Measurements from ENCODE around the gene MAML3.

MAML3 gene

DNA sequence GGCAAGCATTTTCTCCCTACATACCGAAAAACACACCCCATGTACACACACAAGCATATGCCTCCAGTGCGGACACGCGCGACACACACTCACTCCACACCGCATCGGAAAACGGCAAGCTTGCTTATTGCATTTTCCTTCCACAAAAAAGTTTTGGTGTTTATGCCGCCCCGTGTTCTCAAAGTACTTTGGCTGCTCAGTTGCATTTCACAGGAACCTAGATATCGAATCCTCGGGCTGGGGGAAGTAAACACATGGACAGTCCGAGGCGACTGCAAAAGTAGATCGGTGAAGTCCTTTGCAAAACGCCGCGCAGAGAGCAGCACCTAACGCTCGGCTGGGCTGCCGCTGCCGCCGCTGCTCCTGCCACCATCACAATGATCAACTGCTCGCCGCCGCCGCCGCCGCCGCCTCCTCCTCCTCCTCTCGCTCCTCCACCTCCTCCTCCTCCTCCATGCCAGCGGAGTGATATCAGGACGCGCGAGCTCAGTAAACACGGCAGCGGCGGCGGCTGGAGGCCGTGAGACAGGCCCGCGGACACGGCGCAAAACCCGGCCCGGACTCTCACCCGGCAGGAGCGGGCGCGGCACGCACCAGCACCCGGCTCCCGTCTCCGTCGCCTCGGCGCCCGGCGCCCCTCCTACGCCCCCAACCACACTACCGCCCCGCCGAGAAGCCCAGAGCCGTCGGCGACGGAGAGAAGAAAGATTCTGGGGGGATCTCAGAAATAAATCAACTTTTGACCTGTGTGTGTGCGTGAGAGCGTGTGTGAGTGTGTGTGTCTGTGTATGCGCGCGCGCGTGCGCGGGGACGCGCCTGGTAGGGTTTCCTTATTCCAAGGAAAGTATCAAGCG, at the start of gene MAML3:
MAML3 (minus strand) TSS at position 467 of the 854 bp plus-strand sequence. CDS start 857 bp downstream, outside the sequence.
- DNase-seq (ENCODE audit: low read depth): peak; percentile 68

DNA sequence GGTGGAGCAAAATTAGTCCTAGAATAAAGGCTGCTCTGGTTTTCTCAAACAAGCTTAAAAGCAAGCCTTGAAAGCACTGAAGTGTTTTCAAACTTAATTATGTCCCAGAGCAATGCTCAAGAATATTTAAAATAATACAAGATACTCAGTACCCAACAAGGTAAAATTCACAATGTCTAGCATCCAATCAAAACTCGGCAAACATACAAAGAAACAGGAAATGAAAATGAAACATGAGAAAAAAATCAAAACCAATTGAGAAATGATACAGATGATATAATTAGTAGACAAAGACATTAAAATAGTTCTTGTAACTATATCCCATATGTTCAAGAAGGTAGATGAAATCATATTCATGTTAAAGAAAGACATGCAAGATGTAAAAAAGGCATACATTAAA, 45.0 kb upstream of the MAML3 start:
- no peak for DNase-seq (ENCODE audit: low read depth)

DNA sequence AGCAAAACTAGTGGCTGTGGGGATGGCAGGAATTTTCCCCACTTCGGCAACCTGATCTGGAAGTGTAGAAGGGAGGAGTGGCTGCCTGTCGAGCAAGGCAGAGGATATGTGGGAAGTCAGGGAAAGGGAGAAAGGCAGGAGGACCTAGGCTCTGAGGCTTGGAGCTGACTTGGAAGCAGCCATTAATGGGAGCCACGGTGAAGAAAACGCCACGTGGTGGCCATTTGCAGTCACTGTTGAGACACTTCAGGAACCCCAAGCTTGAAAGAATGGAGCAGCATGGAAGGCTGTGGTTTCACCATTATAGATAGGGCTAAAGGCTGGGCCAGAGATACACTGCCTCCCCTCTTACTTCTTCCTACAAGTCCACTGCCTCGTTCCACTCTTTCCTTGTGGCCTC, 41.8 kb upstream of the MAML3 start:
- DNase-seq (ENCODE audit: low read depth): no peak

DNA sequence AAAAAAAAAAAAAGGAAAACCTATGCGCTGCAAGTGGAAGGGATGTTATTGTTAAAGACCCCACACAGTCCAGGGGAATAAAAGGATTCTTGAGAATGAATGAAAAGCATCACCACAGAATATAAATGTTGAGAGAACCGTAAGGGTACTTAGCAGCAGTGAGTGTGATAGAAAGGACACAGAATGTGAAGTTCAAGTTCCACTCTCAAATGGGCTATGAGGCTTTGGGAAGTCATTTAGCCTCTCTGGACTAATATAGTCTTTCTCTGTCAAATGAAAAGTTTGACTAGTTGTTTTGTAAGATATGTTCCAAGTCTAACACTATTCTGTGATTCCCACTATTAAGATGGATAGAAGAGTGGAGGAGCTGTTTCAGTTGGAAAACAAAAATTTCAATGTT, 35.8 kb upstream of the MAML3 start:
- no peak for DNase-seq (ENCODE audit: low read depth)

DNA sequence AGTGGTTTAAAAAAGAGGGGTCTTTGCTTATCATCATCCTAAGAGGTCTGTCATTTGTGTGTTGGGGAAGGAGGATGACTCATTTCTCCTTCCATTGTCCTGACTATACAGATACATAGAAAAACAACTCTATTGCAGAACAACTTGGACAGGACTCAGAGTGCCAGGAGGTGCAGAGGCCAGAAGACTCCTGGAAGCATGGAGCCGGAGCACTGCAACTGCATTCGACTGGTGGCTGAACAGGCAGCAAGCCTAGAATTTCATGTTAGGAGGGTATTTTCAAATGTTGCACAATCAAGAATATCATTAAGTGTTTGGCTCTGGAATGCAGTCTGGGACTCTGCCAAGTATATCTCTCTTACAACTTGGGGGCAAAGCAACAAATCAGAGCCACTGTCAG, 35.0 kb upstream of the MAML3 start:
- DNase-seq (ENCODE audit: low read depth): peak; percentile 20

DNA sequence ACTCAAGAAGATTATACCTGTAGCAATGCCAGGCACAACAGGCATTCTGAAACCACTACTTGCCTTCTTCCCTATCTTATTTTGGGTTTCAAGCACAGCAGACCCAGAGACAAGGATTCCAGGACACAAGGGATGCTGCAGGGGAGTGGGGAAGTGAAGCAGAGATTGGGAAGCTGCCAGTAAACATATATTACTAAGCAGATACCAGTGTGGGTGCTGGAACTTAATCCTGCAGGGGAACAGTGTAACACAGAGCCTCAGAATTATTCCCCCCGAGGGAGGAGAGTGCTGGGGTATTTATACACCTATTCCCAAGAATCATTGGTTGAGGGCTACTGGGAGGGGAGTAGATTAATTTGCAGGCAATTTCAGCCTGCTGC, 33.3 kb upstream of the MAML3 start:
- no peak for DNase-seq (ENCODE audit: low read depth)

DNA sequence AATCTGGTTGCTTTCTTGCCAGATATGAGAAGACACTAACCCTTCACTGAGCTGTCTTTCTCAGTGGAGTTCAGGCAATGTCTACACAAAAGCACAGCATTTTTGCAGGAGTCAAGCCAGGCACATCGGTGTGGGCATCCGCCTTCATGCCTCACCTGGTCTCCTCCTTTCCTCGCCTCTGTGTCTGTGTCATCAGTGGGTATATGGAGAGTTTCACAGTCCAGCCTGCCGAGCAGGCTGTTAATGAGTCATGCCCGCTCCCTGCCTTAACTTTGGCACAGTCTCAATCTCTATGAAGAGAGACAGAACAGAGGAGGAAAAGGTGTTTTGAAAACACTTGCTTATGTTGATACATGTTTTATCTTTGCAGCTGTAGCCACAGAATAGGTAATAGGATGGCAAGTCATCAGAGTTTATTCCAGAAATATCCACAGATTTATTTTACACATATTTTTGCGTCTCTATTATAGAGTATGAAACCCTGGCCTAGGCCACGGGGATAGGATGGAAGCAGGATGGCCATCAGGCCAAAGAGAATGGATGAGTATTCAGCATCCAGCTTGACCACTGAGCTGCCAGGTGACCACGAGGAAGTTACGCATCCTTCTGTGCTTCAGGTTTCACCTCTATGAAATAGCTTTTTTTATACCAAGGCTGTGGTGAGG, 32.8 kb upstream of the MAML3 start:
- no peak for DNase-seq (ENCODE audit: low read depth)

DNA sequence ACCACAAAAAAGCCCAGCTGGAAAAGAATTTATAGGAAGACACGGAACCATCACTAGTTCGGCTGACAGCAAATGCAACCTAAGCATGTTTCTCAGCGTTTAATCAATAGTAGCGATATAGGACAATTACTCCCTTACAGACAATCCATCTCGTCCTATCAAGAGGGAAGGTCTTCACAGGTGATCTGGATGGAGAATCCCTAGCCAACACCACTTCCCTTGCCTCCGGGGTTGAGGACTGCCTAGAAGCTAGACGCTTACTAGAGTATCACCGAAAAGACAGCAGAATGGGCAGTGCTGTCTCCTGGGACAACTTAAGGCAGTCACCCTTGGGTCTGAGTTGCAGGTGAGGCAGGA, 32.1 kb upstream of the MAML3 start:
- no peak for DNase-seq (ENCODE audit: low read depth)

DNA sequence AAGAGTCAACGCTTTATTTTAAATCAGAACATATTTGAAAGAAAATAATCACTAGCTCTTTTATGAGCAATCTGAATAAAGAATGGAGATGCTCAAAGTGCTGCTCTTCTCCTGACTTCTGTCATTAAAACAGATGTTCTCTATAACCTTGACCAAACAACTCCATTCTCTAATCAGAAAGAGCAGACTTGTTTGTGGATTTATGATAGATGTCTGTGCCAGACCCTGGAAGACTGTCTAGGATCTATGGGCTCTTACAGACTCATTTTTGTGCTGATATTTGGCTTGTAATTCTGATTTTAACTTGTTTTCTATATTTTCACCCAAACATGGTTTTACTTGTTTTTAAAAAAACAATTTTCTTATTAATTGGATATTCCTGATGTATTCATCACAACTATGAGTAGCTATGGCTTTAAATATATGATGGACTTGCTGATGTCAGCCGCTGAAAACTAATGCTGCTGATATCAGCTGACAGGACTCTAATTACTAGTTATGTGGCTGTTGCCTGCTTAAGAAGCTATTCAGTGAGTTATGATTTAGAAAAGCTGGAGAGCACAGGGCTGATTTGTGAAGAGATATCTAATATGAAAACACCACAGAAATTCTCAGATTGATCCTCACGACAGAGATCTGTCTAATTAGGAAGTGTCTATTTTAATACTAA, 31.6 kb upstream of the MAML3 start:
- DNase-seq (ENCODE audit: low read depth): no peak

DNA sequence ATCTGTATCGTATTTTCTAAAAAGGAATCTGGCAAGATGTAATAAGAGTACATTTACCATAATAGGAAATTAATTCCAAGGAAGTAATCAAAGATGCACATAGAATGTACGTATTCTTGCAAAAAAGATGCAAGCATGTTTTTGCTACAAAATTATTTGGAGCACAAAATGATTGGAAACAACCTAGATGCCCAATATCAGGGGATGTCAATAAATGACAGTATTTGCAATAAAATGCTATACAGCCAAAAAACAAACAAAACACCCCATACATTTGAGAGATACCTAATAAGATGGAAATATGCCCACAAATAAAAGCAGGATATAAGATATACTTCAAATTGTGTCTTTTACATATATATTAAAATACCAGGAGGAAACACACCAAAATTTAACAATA, 29.3 kb upstream of the MAML3 start:
- DNase-seq (ENCODE audit: low read depth): no peak

DNA sequence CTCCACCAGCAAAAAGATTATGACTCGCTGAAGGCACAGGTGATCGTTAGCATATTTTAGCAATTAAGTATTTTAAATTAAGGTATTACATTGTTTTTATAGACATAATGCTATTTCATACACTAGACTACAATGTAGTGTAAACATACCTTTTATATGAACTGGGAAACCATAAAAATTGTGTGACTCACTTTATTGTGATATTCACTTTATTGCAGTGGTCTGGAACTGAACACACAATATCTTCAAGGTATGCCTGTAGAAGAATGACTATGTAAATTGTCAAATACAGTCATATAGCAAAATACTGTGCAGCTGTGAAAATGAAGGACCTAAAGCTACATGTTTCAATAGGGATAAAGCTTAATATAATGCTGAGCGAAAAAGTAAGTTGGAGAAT, 26.6 kb upstream of the MAML3 start:
- no peak for DNase-seq (ENCODE audit: low read depth)

DNA sequence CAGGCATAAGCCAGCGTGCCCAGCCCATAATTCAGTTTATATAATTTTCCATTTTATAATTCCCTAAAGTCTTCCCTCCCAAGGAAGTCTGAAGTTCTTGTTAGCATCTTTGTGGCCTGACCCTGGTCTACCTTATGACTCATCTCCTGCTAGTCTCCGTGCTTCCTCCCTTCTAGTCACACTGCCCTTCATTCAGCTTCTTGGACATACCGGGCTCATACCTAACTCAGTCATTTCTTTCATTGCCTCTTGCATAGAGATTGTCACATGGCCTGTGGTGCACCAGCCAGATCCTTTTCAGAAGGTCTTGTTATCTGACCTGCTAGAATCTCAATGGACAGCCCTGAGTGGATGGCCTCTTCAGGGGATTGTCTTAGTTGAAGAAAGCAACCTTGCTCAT, 22.8 kb upstream of the MAML3 start:
- peak; percentile 41 for DNase-seq (ENCODE audit: low read depth)

DNA sequence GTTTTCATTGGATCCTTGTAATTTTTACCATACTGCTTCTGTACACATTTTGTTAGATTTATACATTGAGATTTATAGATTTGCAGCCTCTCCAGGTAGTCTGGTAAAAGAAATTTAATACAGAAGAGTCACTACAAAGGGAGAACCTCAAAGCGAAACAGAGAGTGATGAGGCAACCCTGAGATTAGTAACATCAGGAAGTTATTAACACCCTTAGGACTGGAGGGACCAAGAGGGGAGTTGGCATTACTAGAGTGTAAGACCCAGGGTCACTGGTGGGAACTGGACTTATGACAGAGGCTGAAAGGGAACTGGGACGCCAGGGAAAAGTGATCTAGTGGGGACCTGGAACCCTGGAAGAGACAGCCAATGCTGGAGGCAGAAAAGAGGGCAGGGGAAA, 20.6 kb upstream of the MAML3 start:
- DNase-seq (ENCODE audit: low read depth): no peak

DNA sequence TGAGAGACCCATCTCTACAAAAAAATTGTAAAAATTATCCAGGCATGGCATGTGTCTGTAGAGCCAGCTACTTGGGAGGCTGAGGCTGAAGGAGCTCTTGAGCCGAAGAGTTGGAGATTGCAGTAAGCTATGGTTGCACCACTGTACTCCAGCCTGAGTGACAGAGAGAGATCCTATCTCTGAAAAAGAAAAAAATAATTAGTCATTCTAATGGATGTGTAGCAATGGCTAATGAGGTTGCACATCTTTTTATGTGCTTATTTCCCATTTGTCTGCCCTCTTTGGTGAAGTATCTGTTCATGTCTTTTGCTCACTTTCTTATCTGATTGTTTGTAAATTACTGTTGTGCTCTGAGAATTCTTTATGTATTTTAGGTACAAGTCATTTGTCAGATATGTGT, 19.0 kb upstream of the MAML3 start:
- no peak for DNase-seq (ENCODE audit: low read depth)

DNA sequence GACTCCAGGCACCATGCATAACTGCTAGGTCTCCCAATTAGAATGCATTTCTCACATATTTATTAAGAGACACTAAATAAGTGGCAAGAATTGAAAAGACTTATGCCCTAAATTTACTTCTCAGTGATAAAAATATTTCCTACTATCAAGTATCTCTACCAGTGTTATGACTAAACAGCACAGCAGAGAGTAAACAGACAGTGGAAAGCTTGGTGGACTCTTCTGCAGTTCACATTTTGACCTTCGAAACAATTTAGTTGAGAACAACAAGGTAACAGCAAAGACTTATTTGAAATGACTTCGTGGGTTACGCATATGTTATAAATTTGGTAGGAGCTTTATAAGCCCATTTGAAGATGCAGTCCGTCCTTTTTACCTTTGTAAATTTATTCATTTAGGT, 16.3 kb upstream of the MAML3 start:
- DNase-seq (ENCODE audit: low read depth): no peak

DNA sequence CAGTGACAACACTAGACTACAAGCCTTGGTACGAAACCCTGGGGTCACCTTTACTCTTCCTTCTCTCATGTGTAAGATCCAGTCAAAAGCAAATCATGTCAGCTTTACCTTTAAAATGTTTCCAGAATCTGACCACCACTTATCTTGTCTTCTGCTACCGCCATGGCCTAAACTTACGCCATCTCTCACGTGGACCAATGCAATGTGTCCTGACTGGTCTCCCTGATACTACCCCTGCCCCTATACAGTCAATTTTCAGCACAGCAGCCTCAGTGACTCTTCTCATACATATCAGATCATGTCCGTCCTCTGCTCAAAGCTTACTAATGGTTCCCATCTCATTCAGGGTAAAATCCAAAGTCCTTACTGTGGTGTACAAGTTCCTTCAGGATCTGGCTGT, 15.0 kb upstream of the MAML3 start:
- no peak for DNase-seq (ENCODE audit: low read depth)

DNA sequence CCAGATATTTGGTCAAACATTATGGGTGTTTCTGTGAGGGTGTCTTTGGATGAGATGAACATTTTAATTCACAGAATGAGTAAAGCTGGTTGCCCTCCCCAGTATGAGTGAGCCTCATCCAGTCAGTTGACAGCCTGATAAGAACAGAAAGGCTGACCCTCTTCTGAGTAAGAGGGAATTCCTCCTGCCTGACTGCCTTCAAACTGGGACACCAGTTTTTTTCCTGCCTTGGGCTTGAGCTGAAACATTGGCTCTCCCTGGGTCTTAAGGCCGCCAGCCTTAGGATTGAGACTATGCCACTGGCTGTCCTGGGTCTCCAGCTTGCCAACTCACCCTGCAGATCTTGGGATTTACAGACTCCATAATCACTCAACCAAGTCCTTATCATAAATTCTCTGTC, 14.5 kb upstream of the MAML3 start:
- no peak for DNase-seq (ENCODE audit: low read depth)

DNA sequence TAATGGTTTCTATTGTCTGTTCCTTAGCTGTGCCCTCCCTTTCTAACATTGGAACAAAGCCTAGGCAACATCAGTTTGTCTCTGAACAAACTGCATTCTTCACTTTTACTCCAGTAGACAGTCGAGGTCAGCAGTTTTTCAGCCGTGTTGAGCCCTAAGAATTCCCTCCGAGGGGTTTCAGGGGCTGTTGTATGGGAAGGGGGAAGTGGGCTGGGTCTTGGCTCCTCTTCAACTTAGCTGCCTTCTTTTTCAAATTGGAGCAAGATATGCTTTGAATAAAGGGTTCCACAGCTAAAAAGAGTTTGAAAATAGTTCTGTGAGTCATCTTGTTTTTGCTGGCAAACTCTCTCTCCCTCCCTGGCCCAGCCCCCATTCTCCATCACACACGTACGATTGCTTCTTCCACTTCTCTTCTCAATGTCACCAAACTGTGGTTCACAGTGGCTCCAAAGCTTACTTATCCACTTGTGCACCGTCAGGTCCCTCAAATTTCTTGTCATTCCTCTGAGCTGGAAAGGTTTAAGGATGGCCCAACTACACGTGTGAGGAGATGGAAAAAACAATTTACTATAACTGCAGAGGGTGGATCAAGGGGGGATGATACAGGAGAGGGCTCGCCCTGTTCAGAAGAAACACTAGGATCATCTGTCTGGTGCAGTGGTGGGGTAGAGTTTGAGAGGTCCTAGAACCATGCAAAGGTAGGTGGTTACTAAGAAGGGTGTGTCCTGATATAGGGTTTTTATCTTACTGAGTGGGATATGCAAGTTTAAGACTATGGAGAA, 9.2 kb upstream of the MAML3 start:
- DNase-seq (ENCODE audit: low read depth): no peak

DNA sequence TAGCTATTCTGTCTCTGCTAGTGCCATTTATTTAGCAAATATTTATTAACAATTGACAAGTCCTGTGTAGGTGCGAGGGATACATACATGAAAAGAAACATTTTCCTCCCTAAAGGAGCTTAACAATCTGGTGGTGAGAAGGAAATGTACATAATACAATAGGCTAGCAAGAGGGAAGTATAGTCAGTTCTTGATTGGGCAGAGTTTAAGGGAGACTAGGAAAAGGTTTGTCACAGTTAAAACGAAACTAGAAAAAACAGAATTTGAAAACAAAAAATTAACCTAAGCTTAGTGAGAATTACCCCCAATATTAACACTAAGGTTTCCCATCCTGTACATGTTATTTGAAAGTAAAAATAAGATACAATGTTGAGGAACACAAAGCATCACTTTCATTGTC, 8.6 kb upstream of the MAML3 start:
- DNase-seq (ENCODE audit: low read depth): no peak

DNA sequence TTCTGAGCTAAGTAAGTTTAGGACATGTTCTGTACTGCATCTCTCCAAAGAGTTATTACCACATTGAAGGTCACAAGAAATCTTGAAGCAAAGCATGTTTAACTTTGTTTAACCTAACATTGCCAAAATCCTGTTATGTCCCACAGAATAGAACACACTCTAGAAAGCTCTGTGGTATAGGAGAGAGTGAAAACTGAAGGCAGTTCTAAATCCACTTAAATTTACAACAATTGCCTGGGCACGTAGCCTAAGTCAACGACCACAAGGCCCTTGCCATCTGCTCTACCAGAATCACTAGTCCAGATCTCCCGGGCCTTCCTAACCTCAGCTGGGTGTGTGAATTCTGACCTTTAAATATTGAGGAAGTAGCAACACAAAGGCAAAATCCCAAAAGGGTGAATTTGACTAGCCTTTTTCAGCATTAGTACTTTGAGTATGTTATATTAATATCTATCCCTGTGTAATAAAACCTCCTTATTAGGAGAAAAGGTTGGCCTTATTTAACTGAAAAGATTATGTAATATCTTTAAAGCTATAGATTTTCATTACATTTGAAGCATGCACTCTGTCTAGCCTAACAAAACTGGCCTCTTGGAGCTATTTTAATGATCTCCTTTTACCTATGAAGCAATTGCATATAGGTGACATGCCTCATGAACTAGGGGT, 4.5 kb upstream of the MAML3 start:
- no peak for DNase-seq (ENCODE audit: low read depth)

DNA sequence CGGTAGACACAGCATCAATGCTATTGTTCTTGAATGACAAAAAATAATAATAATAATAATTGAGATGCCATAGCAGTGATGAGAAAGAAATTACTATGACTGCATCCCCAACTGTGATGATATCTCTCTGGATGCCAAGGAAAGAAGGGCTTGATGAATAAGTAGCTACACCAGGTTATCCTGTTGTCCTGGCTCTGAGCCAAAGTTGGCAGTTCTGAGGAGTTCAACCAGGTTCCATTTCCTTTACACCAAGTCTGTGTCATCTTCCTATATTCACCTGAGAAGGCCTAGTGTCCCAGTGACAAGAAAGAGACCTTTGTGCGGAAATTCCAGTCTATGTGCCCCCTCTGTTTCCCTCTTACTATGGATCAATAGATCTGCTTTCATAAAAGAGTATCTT, 3.4 kb upstream of the MAML3 start:
- no peak for DNase-seq (ENCODE audit: low read depth)
